ENCODE results near the gene ATP13A1. TPM values are rescaled to one million over a fixed set of nuclear protein-coding genes. Genes with fewer than 3 reads are reported as not detected.
"Not testable (repeated sequence)": the region's sequence is repeated elsewhere in the genome, so short reads cannot be mapped to it uniquely, and the experiment has no call there.

ATP13A1 gene
- polyA plus RNA-seq, 1 of the 3 experiments (the other 2 are of a cell fraction): 67.9 TPM

GRCh38 chr19:19691683-19692082 lies 28.2 kb upstream of the ATP13A1 start (continued):
- TF ChIP-seq, protein P1, sequence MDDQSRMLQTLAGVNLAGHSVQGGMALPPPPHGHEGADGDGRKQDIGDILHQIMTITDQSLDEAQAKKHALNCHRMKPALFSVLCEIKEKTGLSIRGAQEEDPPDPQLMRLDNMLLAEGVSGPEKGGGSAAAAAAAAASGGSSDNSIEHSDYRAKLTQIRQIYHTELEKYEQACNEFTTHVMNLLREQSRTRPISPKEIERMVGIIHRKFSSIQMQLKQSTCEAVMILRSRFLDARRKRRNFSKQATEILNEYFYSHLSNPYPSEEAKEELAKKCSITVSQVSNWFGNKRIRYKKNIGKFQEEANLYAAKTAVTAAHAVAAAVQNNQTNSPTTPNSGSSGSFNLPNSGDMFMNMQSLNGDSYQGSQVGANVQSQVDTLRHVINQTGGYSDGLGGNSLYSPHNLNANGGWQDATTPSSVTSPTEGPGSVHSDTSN (IDR thresholded peaks at IDR 0.05): no peak
- no peak for TF ChIP-seq YY1 (IDR thresholded peaks at IDR 0.05; ENCODE audit: low read depth)

DNA sequence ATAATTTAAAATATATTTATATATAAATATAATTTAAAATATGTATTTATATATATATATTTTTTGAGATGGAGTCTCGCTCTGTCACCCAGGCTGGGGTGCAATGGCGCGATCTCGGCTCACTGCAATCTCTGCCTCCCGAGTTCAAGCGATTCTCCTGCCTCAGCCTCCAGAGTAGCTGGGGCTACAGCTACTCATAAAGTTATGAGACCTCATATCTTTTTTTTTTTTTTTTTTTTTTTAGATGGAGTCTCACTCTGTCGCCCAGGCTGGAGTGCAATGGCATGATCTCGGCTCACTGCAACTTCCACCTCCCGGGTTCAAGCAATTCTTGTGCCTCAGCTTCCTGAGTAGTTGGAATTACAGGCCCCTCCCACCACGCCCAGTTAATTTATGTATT lies 25.5 kb upstream of the ATP13A1 start:
- H3K9me2 ChIP-seq; H2AFZ ChIP-seq (ENCODE audit: low read depth); H3K4me3 ChIP-seq (ENCODE audit: low read depth in 2 of 2, low read length in 1 of 2); H3K4me1 ChIP-seq (ENCODE audit: control insufficient read depth in 1 of 2, insufficient read depth in 2 of 2, low read depth in 1 of 2, low read length in 1 of 2); H3K79me2 ChIP-seq (ENCODE audit: insufficient read depth); H4K20me1 ChIP-seq (ENCODE audit: insufficient read depth); H3K9me3 ChIP-seq; H3K4me2 ChIP-seq; H3K27ac ChIP-seq (ENCODE audit: low read depth in 2 of 2, low read length in 1 of 2); DNase-seq; H3K36me3 ChIP-seq (replicated peaks in 1 of 2; ENCODE audit: control insufficient read depth in 1 of 2, insufficient read depth in 2 of 2, low read length in 1 of 2); H3K27me3 ChIP-seq (ENCODE audit: insufficient read depth); H3K9ac ChIP-seq; CTCF ChIA-PET; POLR2A ChIA-PET; H3F3A ChIP-seq (replicated peaks; ENCODE audit: insufficient read depth): not testable (repeated sequence)
- WGBS (ENCODE audit: low lambda C conversion rate): 90% methylated on average over 10 of the region's 10 CpGs

- CTCF ChIA-PET: no interaction called here
- Histone ChIP-seq H3K4me1 (ENCODE audit: control insufficient read depth in 1 of 2, insufficient read depth in 2 of 2, low read depth in 1 of 2, low read length in 1 of 2) (no peaks in the 10 kb centered on the region), H3K27ac (ENCODE audit: low read depth in 2 of 2, low read length in 1 of 2) (no peak overlapping the region), H2AFZ (ENCODE audit: low read depth) (no peak overlapping the region), H3K9me3 (no peaks in the 10 kb centered on the region), H3K36me3 (replicated peaks in 1 of 2; ENCODE audit: control insufficient read depth in 1 of 2, insufficient read depth in 2 of 2, low read length in 1 of 2) (peaks cover 0 to 5% of the 10 kb centered on the region in 2 experiments), H3K9me2 (no peaks in the 10 kb centered on the region), H3K27me3 (ENCODE audit: insufficient read depth) (no peaks in the 10 kb centered on the region), H3K79me2 (ENCODE audit: insufficient read depth) (no peaks in the 10 kb centered on the region), H3K4me2 (no peak overlapping the region), H3K4me3 (ENCODE audit: low read depth in 2 of 2, low read length in 1 of 2) (no peak overlapping the region), H3K9ac (no peak overlapping the region), H3F3A (replicated peaks; ENCODE audit: insufficient read depth) (peaks cover 3% of the 10 kb centered on the region), H4K20me1 (ENCODE audit: insufficient read depth) (no peaks in the 10 kb centered on the region)
- WGBS (ENCODE audit: low lambda C conversion rate): 67% methylated on average over 3 of the region's 3 CpGs
- TF ChIP-seq, protein P1 (IDR thresholded peaks at IDR 0.05): no peak
- TF ChIP-seq GATA2 (CRISPR knock-in tag; IDR thresholded peaks at IDR 0.05): no peak
- TF ChIP-seq MXI1 (IDR thresholded peaks at IDR 0.05; ENCODE audit: low read depth, low read length): no peak
- no peak for TF ChIP-seq TEAD4 (IDR thresholded peaks at IDR 0.05; ENCODE audit: borderline replicate concordance, insufficient read depth)
- no peak for TF ChIP-seq TCF12 (IDR thresholded peaks at IDR 0.05)
- TF ChIP-seq USF2 (IDR thresholded peaks at IDR 0.05; ENCODE audit: borderline replicate concordance, low read depth, low read length): no peak
- peak; percentile 34 for DNase-seq
- POLR2A ChIA-PET: no interaction called here
Measured at GRCh38 chr19:19687090-19687489, 23.6 kb upstream of the ATP13A1 start.
